GM19193 (cell line): ENCODE results near the gene AP3D1.

Source experiments
- POLR2A ChIP-seq: IDR thresholded peaks from 4 replicates; pipeline ENCODE4 v1.6.1; 2011; ENCODE audit not compliant: insufficient read depth, insufficient read length; ENCODE audit errors: extremely low read depth

Gene AP3D1

GRCh38 chr19:2142173-2142829 is 9.1 kb downstream of the AP3D1 start:
- no peak for TF ChIP-seq POLR2A

GRCh38 chr19:2140138-2140569 is 11.2 kb downstream of the AP3D1 start:
- TF ChIP-seq POLR2A = no peak

GRCh38 chr19:2139385-2140137 is 11.8 kb downstream of the AP3D1 start:
- no peak for TF ChIP-seq POLR2A

GRCh38 chr19:2138061-2138728 is 13.2 kb downstream of the AP3D1 start:
- TF ChIP-seq POLR2A = no peak

GRCh38 chr19:2136796-2137195 is 14.6 kb downstream of the AP3D1 start:
- no peak for TF ChIP-seq POLR2A

GRCh38 chr19:2135474-2136402 is 15.6 kb downstream of the AP3D1 start:
- no peak for TF ChIP-seq POLR2A

- no peak for TF ChIP-seq POLR2A
Measured at GRCh38 chr19:2132731-2133490, 18.5 kb downstream of the AP3D1 start.

- TF ChIP-seq POLR2A = no peak
Measured at GRCh38 chr19:2132191-2132590, 19.2 kb downstream of the AP3D1 start.

GRCh38 chr19:2129892-2130770 is 21.2 kb downstream of the AP3D1 start:
- TF ChIP-seq POLR2A = no peak

- no peak for TF ChIP-seq POLR2A
Measured at GRCh38 chr19:2129486-2129885, 21.9 kb downstream of the AP3D1 start.

- TF ChIP-seq POLR2A = no peak
Measured at GRCh38 chr19:2129022-2129421, 22.3 kb downstream of the AP3D1 start.

- no peak for TF ChIP-seq POLR2A
Measured at GRCh38 chr19:2127758-2128157, 23.6 kb downstream of the AP3D1 start.

- TF ChIP-seq POLR2A = no peak
Measured at GRCh38 chr19:2126879-2127518, 24.4 kb downstream of the AP3D1 start.
